ENCODE measurements around the gene PADI2.

- no peak for TF ChIP-seq ZBTB8A (IDR thresholded peaks at IDR 0.05; ENCODE audit: partially characterized antibody)
- TF ChIP-seq HDAC8 (tag; IDR thresholded peaks at IDR 0.05) = no peak
- no peak for TF ChIP-seq ZNF217 (CRISPR knock-in tag; IDR thresholded peaks at IDR 0.05)
- no peak for TF ChIP-seq ZNF507 (tag; conservative IDR thresholded peaks at IDR 0.05)
- TF ChIP-seq ZBTB33 (CRISPR knock-in tag; IDR thresholded peaks at IDR 0.05) = no peak
- TF ChIP-seq PHB (CRISPR knock-in tag; IDR thresholded peaks at IDR 0.05) = no peak
- TF ChIP-seq TBL1XR1 (IDR thresholded peaks at IDR 0.05; ENCODE audit: low read length in 2 of 2) = no peak
- TF ChIP-seq HDAC3 (IDR thresholded peaks at IDR 0.05; ENCODE audit: borderline replicate concordance, partially characterized antibody) = no peak
- TF ChIP-seq, protein P1, sequence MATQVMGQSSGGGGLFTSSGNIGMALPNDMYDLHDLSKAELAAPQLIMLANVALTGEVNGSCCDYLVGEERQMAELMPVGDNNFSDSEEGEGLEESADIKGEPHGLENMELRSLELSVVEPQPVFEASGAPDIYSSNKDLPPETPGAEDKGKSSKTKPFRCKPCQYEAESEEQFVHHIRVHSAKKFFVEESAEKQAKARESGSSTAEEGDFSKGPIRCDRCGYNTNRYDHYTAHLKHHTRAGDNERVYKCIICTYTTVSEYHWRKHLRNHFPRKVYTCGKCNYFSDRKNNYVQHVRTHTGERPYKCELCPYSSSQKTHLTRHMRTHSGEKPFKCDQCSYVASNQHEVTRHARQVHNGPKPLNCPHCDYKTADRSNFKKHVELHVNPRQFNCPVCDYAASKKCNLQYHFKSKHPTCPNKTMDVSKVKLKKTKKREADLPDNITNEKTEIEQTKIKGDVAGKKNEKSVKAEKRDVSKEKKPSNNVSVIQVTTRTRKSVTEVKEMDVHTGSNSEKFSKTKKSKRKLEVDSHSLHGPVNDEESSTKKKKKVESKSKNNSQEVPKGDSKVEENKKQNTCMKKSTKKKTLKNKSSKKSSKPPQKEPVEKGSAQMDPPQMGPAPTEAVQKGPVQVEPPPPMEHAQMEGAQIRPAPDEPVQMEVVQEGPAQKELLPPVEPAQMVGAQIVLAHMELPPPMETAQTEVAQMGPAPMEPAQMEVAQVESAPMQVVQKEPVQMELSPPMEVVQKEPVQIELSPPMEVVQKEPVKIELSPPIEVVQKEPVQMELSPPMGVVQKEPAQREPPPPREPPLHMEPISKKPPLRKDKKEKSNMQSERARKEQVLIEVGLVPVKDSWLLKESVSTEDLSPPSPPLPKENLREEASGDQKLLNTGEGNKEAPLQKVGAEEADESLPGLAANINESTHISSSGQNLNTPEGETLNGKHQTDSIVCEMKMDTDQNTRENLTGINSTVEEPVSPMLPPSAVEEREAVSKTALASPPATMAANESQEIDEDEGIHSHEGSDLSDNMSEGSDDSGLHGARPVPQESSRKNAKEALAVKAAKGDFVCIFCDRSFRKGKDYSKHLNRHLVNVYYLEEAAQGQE (IDR thresholded peaks at IDR 0.05; ENCODE audit: borderline replicate concordance) = no peak
- TF ChIP-seq, protein P1 (CRISPR knock-in tag; IDR thresholded peaks at IDR 0.05; ENCODE audit: low read depth) = no peak
- TF ChIP-seq POLR2AphosphoS5 (IDR thresholded peaks at IDR 0.05; ENCODE audit: control insufficient read depth, insufficient read depth, low read depth, low read length) = no peak
- TF ChIP-seq SIX5 (IDR thresholded peaks at IDR 0.05; ENCODE audit: borderline replicate concordance in 1 of 2, insufficient read depth in 1 of 2, low read depth in 1 of 2, low read length in 2 of 2) = no peak
These were observed 37.8 kb downstream of the PADI2 start for GRCh38 chr1:17081439-17081838.
